GM23338 (cell line): ENCODE data around the gene MAPK4.

ENCODE experiments used
- CTCF ChIP-seq, 2 experiments: fragments of 200-600 bp in 1 of 2; sonication (generic) in 1 of 2; conservative IDR thresholded peaks; 2 replicates each; pipeline versions ENCODE4 v1.5.1 to v1.6.1; 2016 to 2017; ENCODE audit warnings: antibody characterized with exemption in 2 of 2, low read depth in 2 of 2, mild to moderate bottlenecking in 2 of 2, moderate library complexity in 1 of 2
- ETS1 ChIP-seq: IDR thresholded peaks from 2 replicates; pipeline ENCODE4 v1.6.1; 2016; ENCODE audit warnings: antibody characterized with exemption
- EZH2phosphoT487 ChIP-seq: fragments of 200-600 bp; sonication (generic); IDR thresholded peaks from one replicate; pipeline ENCODE4 v1.8.1; 2018; ENCODE audit warnings: antibody characterized with exemption; ENCODE audit not compliant: unreplicated experiment
- REST ChIP-seq: IDR thresholded peaks from one replicate; pipeline ENCODE4 v1.6.1; 2018; ENCODE audit warnings: antibody characterized with exemption; ENCODE audit not compliant: unreplicated experiment

- TF ChIP-seq REST = no peak
- no peak for TF ChIP-seq CTCF (conservative IDR thresholded peaks at IDR 0.05; ENCODE audit: low read depth in 2 of 2)
- TF ChIP-seq ETS1 = no peak
- TF ChIP-seq EZH2phosphoT487 = no peak
Measured at GRCh38 chr18:50594942-50595341, 35.1 kb downstream of the MAPK4 start.
